NCI-H345 treated with DMSO at 0.1 percent for 48 hours (cell line): ENCODE measurements around the gene PRMT9.
A peak's percentile ranks its signal among the peaks of the same experiment; 100 is the strongest.

Experiments used
- DNase-seq: peaks from one replicate; lab custom pipeline; 2025; ENCODE audit not compliant: unreplicated experiment; lab: John Stamatoyannopoulos, UW

The PRMT9 gene

GRCh38 chr4:147683717-147684700, at the start of gene PRMT9:
TSS of gene PRMT9 (minus strand) at chr4:147684163. CDS start at chr4:147683987, 176 bp downstream.
- peak; percentile 54 for DNase-seq

- DNase-seq, result no peak
Observed at GRCh38 chr4:147732518-147733235, 48.7 kb upstream of the PRMT9 start.

GRCh38 chr4:147731580-147732517, 47.9 kb upstream of the PRMT9 start, which contains the start of gene ARHGAP10:
TSS of gene ARHGAP10 (plus strand) at chr4:147732088. CDS start at chr4:147732302, 214 bp downstream.
- no peak for DNase-seq

- no peak for DNase-seq
Observed at GRCh38 chr4:147730333-147730732, 46.4 kb upstream of the PRMT9 start.

- DNase-seq, result no peak
Observed at GRCh38 chr4:147727476-147728028, 43.6 kb upstream of the PRMT9 start.

- DNase-seq, result no peak
Observed at GRCh38 chr4:147725673-147726072, 41.7 kb upstream of the PRMT9 start.

GRCh38 chr4:147724468-147725201, 40.7 kb upstream of the PRMT9 start:
- DNase-seq, result no peak

- DNase-seq, result no peak
Observed at GRCh38 chr4:147723326-147723725, 39.4 kb upstream of the PRMT9 start.

GRCh38 chr4:147717878-147718277, 33.9 kb upstream of the PRMT9 start:
- DNase-seq, result no peak

- DNase-seq, result no peak
Observed at GRCh38 chr4:147714575-147715401, 30.8 kb upstream of the PRMT9 start.

GRCh38 chr4:147709999-147710398, 26.0 kb upstream of the PRMT9 start:
- DNase-seq, result no peak

GRCh38 chr4:147707892-147708672, 24.1 kb upstream of the PRMT9 start:
- no peak for DNase-seq

- DNase-seq, result no peak
Observed at GRCh38 chr4:147704846-147705245, 20.9 kb upstream of the PRMT9 start.

- DNase-seq, result no peak
Observed at GRCh38 chr4:147696866-147697265, 12.9 kb upstream of the PRMT9 start.

GRCh38 chr4:147693218-147693617, 9.3 kb upstream of the PRMT9 start:
- DNase-seq, result no peak

GRCh38 chr4:147691820-147692219, 7.9 kb upstream of the PRMT9 start:
- DNase-seq, result no peak

GRCh38 chr4:147689067-147689466, 5.1 kb upstream of the PRMT9 start:
- no peak for DNase-seq

GRCh38 chr4:147683188-147683591, 773 bp downstream of the PRMT9 start:
- peak; percentile 2 for DNase-seq
